ENCODE results near the gene GP1BB. TPM values are rescaled to one million over a fixed set of nuclear protein-coding genes. Genes with fewer than 3 reads are reported as not detected.

The GP1BB gene
- total and polyA plus RNA-seq, 11 donors = 1.4 to 52.2 (median 10.7) TPM; not detected in 3

- 81 to 89% (median 85%) methylated on average over 3 to 5 of the region's 5 CpGs for WGBS, 4 donors
- intact Hi-C loops (cut with DNase I) = no loop called here
- DNase-seq (no peak), ATAC-seq (no peak)
- no peak overlapping the region for H3K27ac ChIP-seq
- H3K4me3 ChIP-seq = no peak overlapping the region
- TF ChIP-seq POLR2A (IDR thresholded peaks at IDR 0.05) (no peak), CTCF (IDR thresholded peaks at IDR 0.05) (no peak)
- H3K4me1 ChIP-seq = peaks cover 0 to 25% (median 9%) of the 10 kb centered on the region in 12 donors
- H3K36me3 ChIP-seq = no peaks in the 10 kb centered on the region
- H3K27me3 ChIP-seq = no peaks in the 10 kb centered on the region
- no peaks in the 10 kb centered on the region for H3K9me3 ChIP-seq
Measured at GRCh38 chr22:19734837-19735382, 11.6 kb downstream of the GP1BB start.

- Histone ChIP-seq H3K4me1 (peaks cover 0 to 17% (median 2%) of the 10 kb centered on the region in 12 donors), H3K9me3 (no peaks in the 10 kb centered on the region), H3K36me3 (no peaks in the 10 kb centered on the region), H3K27ac (no peak overlapping the region), H3K27me3 (no peaks in the 10 kb centered on the region), H3K4me3 (no peak overlapping the region)
- no peak for ATAC-seq
- no peak for DNase-seq
- WGBS, 4 donors = 83 to 92% (median 86%) methylated on average over 21 of the region's 21 CpGs
- TF ChIP-seq POLR2A (IDR thresholded peaks at IDR 0.05) (no peak), CTCF (IDR thresholded peaks at IDR 0.05) (no peak)
- intact Hi-C loops (cut with DNase I) = no loop called here
Measured at GRCh38 chr22:19735665-19736510, 12.5 kb downstream of the GP1BB start.

GRCh38 chr22:19737846-19738663, 14.7 kb downstream of the GP1BB start:
- Histone ChIP-seq H3K27ac (peak overlapping the region in 7 of 12 donors; percentile 10 to 78 (median 40)), H3K9me3 (no peaks in the 10 kb centered on the region), H3K4me3 (no peak overlapping the region), H3K27me3 (no peaks in the 10 kb centered on the region), H3K36me3 (no peaks in the 10 kb centered on the region), H3K4me1 (peaks cover 0 to 15% (median 0%) of the 10 kb centered on the region in 12 donors)
- TF ChIP-seq CTCF (IDR thresholded peaks at IDR 0.05) (no peak), POLR2A (IDR thresholded peaks at IDR 0.05) (no peak)
- intact Hi-C loops (cut with DNase I) = no loop called here
- 73 to 85% (median 79%) methylated on average over 16 to 17 of the region's 17 CpGs for WGBS, 4 donors
- ATAC-seq = peak in 2 of 4 donors; percentile 10 to 20
- DNase-seq = no peak
